Measurements from ENCODE around the gene BAHCC1.

BAHCC1 gene

GRCh38 chr17:81498953-81499600, 103.8 kb downstream of the BAHCC1 start:
- no peaks in the 10 kb centered on the region for H4K20me1 ChIP-seq (ENCODE audit: insufficient read depth, low read length)
- no peaks in the 10 kb centered on the region for H3K9me3 ChIP-seq (ENCODE audit: insufficient read depth, low read length)
- TF ChIP-seq, protein P1, sequence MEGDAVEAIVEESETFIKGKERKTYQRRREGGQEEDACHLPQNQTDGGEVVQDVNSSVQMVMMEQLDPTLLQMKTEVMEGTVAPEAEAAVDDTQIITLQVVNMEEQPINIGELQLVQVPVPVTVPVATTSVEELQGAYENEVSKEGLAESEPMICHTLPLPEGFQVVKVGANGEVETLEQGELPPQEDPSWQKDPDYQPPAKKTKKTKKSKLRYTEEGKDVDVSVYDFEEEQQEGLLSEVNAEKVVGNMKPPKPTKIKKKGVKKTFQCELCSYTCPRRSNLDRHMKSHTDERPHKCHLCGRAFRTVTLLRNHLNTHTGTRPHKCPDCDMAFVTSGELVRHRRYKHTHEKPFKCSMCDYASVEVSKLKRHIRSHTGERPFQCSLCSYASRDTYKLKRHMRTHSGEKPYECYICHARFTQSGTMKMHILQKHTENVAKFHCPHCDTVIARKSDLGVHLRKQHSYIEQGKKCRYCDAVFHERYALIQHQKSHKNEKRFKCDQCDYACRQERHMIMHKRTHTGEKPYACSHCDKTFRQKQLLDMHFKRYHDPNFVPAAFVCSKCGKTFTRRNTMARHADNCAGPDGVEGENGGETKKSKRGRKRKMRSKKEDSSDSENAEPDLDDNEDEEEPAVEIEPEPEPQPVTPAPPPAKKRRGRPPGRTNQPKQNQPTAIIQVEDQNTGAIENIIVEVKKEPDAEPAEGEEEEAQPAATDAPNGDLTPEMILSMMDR (IDR thresholded peaks at IDR 0.05; ENCODE audit: low read depth, low read length): no peak
- TF ChIP-seq EZH2phosphoT487 (IDR thresholded peaks at IDR 0.05; ENCODE audit: low read depth): no peak
- no peak overlapping the region for H3K4me3 ChIP-seq (ENCODE audit: low read length)
- no peaks in the 10 kb centered on the region for H3K36me3 ChIP-seq (replicated peaks; ENCODE audit: low read depth, low read length)
- H3K4me2 ChIP-seq (ENCODE audit: low read length): no peak overlapping the region
- H3K79me2 ChIP-seq (ENCODE audit: low read length): no peaks in the 10 kb centered on the region
- peaks cover 4% of the 10 kb centered on the region; the same call in 1 of the 2 replicates for H3K27me3 ChIP-seq (ENCODE audit: low read depth, low read length)
- no peak overlapping the region for H3K9ac ChIP-seq (ENCODE audit: low read length)
- no peaks in the 10 kb centered on the region for H3K4me1 ChIP-seq (ENCODE audit: low read length)
- no peak overlapping the region for H2AFZ ChIP-seq (ENCODE audit: low read depth, low read length)
- H3K27ac ChIP-seq (ENCODE audit: low read length): no peak overlapping the region

DNA sequence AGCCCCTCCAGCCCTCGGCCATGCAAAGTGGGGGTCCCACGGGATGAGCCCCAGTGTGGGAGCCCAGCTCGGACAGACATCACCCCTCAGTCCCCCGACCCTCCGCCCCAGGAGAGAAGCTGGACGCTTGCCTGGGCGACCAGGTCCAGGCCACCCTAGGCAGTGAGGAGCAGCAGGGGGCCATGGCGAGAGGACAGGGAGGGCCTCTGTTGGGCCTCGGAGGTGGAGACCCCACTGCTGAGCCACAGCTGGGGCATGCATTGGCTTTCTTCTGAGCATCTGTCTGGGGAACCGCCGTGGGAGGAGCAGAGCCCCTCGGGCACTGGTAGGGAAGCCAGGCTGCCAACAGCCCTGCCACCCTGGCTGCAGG, 104.3 kb downstream of the BAHCC1 start:
- no peaks in the 10 kb centered on the region for H3K4me1 ChIP-seq (ENCODE audit: low read length)
- no peak overlapping the region for H3K9ac ChIP-seq (ENCODE audit: low read length)
- peaks cover 4% of the 10 kb centered on the region; the same call in 1 of the 2 replicates for H3K27me3 ChIP-seq (ENCODE audit: low read depth, low read length)
- H3K36me3 ChIP-seq (replicated peaks; ENCODE audit: low read depth, low read length): no peaks in the 10 kb centered on the region
- no peak overlapping the region for H2AFZ ChIP-seq (ENCODE audit: low read depth, low read length)
- no peak overlapping the region for H3K27ac ChIP-seq (ENCODE audit: low read length)
- H4K20me1 ChIP-seq (ENCODE audit: insufficient read depth, low read length): no peaks in the 10 kb centered on the region
- H3K9me3 ChIP-seq (ENCODE audit: insufficient read depth, low read length): no peaks in the 10 kb centered on the region
- H3K4me2 ChIP-seq (ENCODE audit: low read length): no peak overlapping the region
- H3K4me3 ChIP-seq (ENCODE audit: low read length): no peak overlapping the region
- TF ChIP-seq EZH2phosphoT487 (IDR thresholded peaks at IDR 0.05; ENCODE audit: low read depth): no peak
- TF ChIP-seq, protein P1 (IDR thresholded peaks at IDR 0.05; ENCODE audit: low read depth, low read length): no peak
- no peaks in the 10 kb centered on the region for H3K79me2 ChIP-seq (ENCODE audit: low read length)

- no peak overlapping the region for H3K4me3 ChIP-seq (ENCODE audit: low read length)
- H2AFZ ChIP-seq (ENCODE audit: low read depth, low read length): no peak overlapping the region
- peaks cover 4% of the 10 kb centered on the region; the same call in 1 of the 2 replicates for H3K27me3 ChIP-seq (ENCODE audit: low read depth, low read length)
- no peak overlapping the region for H3K4me2 ChIP-seq (ENCODE audit: low read length)
- H3K9me3 ChIP-seq (ENCODE audit: insufficient read depth, low read length): no peaks in the 10 kb centered on the region
- no peaks in the 10 kb centered on the region for H3K79me2 ChIP-seq (ENCODE audit: low read length)
- no peaks in the 10 kb centered on the region for H3K36me3 ChIP-seq (replicated peaks; ENCODE audit: low read depth, low read length)
- H4K20me1 ChIP-seq (ENCODE audit: insufficient read depth, low read length): no peaks in the 10 kb centered on the region
- H3K9ac ChIP-seq (ENCODE audit: low read length): no peak overlapping the region
- H3K4me1 ChIP-seq (ENCODE audit: low read length): no peaks in the 10 kb centered on the region
- no peak overlapping the region for H3K27ac ChIP-seq (ENCODE audit: low read length)
- TF ChIP-seq, protein P1 (IDR thresholded peaks at IDR 0.05; ENCODE audit: low read depth, low read length): no peak
- no peak for TF ChIP-seq EZH2phosphoT487 (IDR thresholded peaks at IDR 0.05; ENCODE audit: low read depth)
These were observed 104.8 kb downstream of the BAHCC1 start for GRCh38 chr17:81500047-81500446.

DNA sequence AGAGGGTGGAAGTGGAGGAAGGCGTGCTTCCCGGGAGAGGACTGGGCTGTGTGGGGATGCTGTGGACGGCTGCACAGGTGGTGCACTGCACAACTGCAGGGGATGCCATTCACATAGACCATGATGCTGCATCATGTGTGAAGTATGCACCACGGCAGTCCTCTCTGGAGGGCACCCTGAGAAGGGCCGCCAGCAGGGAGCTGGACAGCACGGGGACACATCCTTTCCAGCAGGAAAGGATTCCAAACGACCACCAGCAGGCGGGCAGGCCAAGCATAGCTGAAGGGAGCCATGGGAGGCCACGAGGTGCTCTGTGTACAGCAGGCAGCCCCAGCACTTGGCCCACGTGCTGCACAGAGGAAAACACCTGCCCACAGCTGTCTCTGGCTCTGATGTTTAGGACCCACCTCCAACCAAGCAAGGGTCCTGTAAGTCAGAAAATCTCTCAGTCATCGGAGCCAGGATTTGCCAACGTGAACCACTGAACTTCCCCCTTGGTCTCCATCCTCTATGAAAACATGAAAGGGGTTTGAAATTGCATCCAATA, 107.3 kb downstream of the BAHCC1 start:
- no peak for TF ChIP-seq EZH2phosphoT487 (IDR thresholded peaks at IDR 0.05; ENCODE audit: low read depth)
- TF ChIP-seq, protein P1 (IDR thresholded peaks at IDR 0.05; ENCODE audit: low read depth, low read length): no peak
- Histone ChIP-seq H3K79me2 (ENCODE audit: low read length) (no peaks in the 10 kb centered on the region), H3K4me3 (ENCODE audit: low read length) (no peak overlapping the region), H3K27me3 (ENCODE audit: low read depth, low read length) (no peaks in the 10 kb centered on the region), H2AFZ (ENCODE audit: low read depth, low read length) (no peak overlapping the region), H3K9ac (ENCODE audit: low read length) (no peak overlapping the region), H4K20me1 (ENCODE audit: insufficient read depth, low read length) (no peaks in the 10 kb centered on the region; the same call in 1 of the 2 replicates), H3K36me3 (replicated peaks; ENCODE audit: low read depth, low read length) (no peaks in the 10 kb centered on the region), H3K9me3 (ENCODE audit: insufficient read depth, low read length) (no peaks in the 10 kb centered on the region), H3K4me1 (ENCODE audit: low read length) (no peaks in the 10 kb centered on the region), H3K27ac (ENCODE audit: low read length) (no peak overlapping the region), H3K4me2 (ENCODE audit: low read length) (no peak overlapping the region)

Data from OCI-LY3 (cell line).